Skeletal muscle satellite cell (primary cell): ENCODE measurements around the gene KLHL36.
A peak's percentile ranks its signal among the peaks of the same experiment; 100 is the strongest.
"Not testable (repeated sequence)": the region's sequence is repeated elsewhere in the genome, so short reads cannot be mapped to it uniquely, and the experiment has no call there.

ENCODE experiments used
- H3K27me3 ChIP-seq: 2 replicates; pipeline ENCODE4 v1.7.0; 2013; ENCODE audit warnings: low read length; ENCODE audit not compliant: control insufficient read depth, insufficient read depth
- H3K36me3 ChIP-seq: 2 replicates; pipeline ENCODE4 v1.7.0; 2013; ENCODE audit warnings: mild to moderate bottlenecking, control low read depth, low read length; ENCODE audit not compliant: insufficient read depth
- H3K4me1 ChIP-seq: 2 replicates; pipeline ENCODE4 v1.7.0; 2013; ENCODE audit warnings: low read length; ENCODE audit not compliant: control insufficient read depth, insufficient read depth
- H3K4me2 ChIP-seq: 2 replicates; pipeline ENCODE4 v1.7.0; 2013; ENCODE audit warnings: mild to moderate bottlenecking, low read length
- H3K4me3 ChIP-seq: 2 replicates; pipeline ENCODE4 v1.7.0; 2013; ENCODE audit warnings: low read length
- H3K9ac ChIP-seq: 2 replicates; pipeline ENCODE4 v1.7.0; 2013; ENCODE audit warnings: mild to moderate bottlenecking, low read depth, low read length, moderate library complexity
- H3K9me3 ChIP-seq: replicated peaks from 2 replicates; pipeline ENCODE4 v1.7.0; 2013; ENCODE audit warnings: mild to moderate bottlenecking, control low read depth, low read length

Gene KLHL36

GRCh38 chr16:84678541-84678940 is 30.2 kb downstream of the KLHL36 start:
- no peak overlapping the region for H3K4me2 ChIP-seq
- no peaks in the 10 kb centered on the region for H3K9me3 ChIP-seq
- H3K9ac ChIP-seq: no peak overlapping the region
- no peaks in the 10 kb centered on the region for H3K36me3 ChIP-seq
- H3K4me3 ChIP-seq: no peak overlapping the region
- H3K27me3 ChIP-seq: peaks cover 15% of the 10 kb centered on the region
- no peaks in the 10 kb centered on the region for H3K4me1 ChIP-seq

- H3K4me2 ChIP-seq: no peak overlapping the region
- H3K9ac ChIP-seq: no peak overlapping the region
- H3K27me3 ChIP-seq: peaks cover 15% of the 10 kb centered on the region
- no peak overlapping the region for H3K4me3 ChIP-seq
- H3K4me1 ChIP-seq: no peaks in the 10 kb centered on the region
- no peaks in the 10 kb centered on the region for H3K36me3 ChIP-seq
- no peaks in the 10 kb centered on the region for H3K9me3 ChIP-seq
These were observed 32.0 kb downstream of the KLHL36 start for GRCh38 chr16:84680165-84680842.

GRCh38 chr16:84680843-84681629 is 32.7 kb downstream of the KLHL36 start:
- Histone ChIP-seq H3K4me3 (no peak overlapping the region), H3K27me3 (peaks cover 15% of the 10 kb centered on the region), H3K9ac (no peak overlapping the region), H3K9me3 (no peaks in the 10 kb centered on the region), H3K4me1 (no peaks in the 10 kb centered on the region), H3K36me3 (no peaks in the 10 kb centered on the region), H3K4me2 (no peak overlapping the region)

GRCh38 chr16:84683691-84684591 is 35.6 kb downstream of the KLHL36 start:
- Histone ChIP-seq H3K4me2 (no peak overlapping the region), H3K9me3 (no peaks in the 10 kb centered on the region), H3K4me1 (peaks cover 17% of the 10 kb centered on the region), H3K36me3 (no peaks in the 10 kb centered on the region), H3K27me3 (peaks cover 4% of the 10 kb centered on the region), H3K9ac (no peak overlapping the region), H3K4me3 (no peak overlapping the region)

GRCh38 chr16:84684592-84684965 is 36.3 kb downstream of the KLHL36 start:
- Histone ChIP-seq H3K9me3 (no peaks in the 10 kb centered on the region), H3K4me2 (no peak overlapping the region), H3K4me1 (peaks cover 20% of the 10 kb centered on the region), H3K4me3 (no peak overlapping the region), H3K9ac (no peak overlapping the region), H3K36me3 (no peaks in the 10 kb centered on the region), H3K27me3 (peaks cover 4% of the 10 kb centered on the region)

GRCh38 chr16:84685210-84685609 is 36.9 kb downstream of the KLHL36 start:
- H3K36me3 ChIP-seq: no peaks in the 10 kb centered on the region
- H3K27me3 ChIP-seq: peaks cover 1% of the 10 kb centered on the region
- no peaks in the 10 kb centered on the region for H3K9me3 ChIP-seq
- H3K4me1 ChIP-seq: peaks cover 23% of the 10 kb centered on the region
- H3K4me2 ChIP-seq: no peak overlapping the region
- H3K4me3 ChIP-seq: no peak overlapping the region
- no peak overlapping the region for H3K9ac ChIP-seq

GRCh38 chr16:84686707-84687298 is 38.5 kb downstream of the KLHL36 start:
- H3K9me3 ChIP-seq: no peaks in the 10 kb centered on the region
- no peaks in the 10 kb centered on the region for H3K27me3 ChIP-seq

GRCh38 chr16:84687715-84688114 is 39.4 kb downstream of the KLHL36 start:
- Histone ChIP-seq H3K4me3 (no peak overlapping the region), H3K27me3 (no peaks in the 10 kb centered on the region), H3K36me3 (no peaks in the 10 kb centered on the region), H3K4me2 (peak overlapping the region; percentile 22), H3K4me1 (peaks cover 23% of the 10 kb centered on the region), H3K9ac (peak overlapping the region; percentile 12), H3K9me3 (no peaks in the 10 kb centered on the region)

More at GRCh38 chr16:84686707-84687298, 38.5 kb downstream of the KLHL36 start:
- H3K36me3 ChIP-seq: no peaks in the 10 kb centered on the region
- no peak overlapping the region for H3K4me2 ChIP-seq
- H3K4me3 ChIP-seq: no peak overlapping the region
- no peak overlapping the region for H3K9ac ChIP-seq
- peaks cover 23% of the 10 kb centered on the region for H3K4me1 ChIP-seq

GRCh38 chr16:84688163-84688562 is 39.9 kb downstream of the KLHL36 start:
- not testable (repeated sequence) for H3K27me3 ChIP-seq, H3K36me3 ChIP-seq, H3K4me3 ChIP-seq, H3K9me3 ChIP-seq, H3K9ac ChIP-seq
- Histone ChIP-seq H3K4me1 (peaks cover 23% of the 10 kb centered on the region), H3K4me2 (peak overlapping the region; percentile 13)

GRCh38 chr16:84689111-84689510 is 40.8 kb downstream of the KLHL36 start:
- Histone ChIP-seq H3K4me2 (peak overlapping the region; percentile 57), H3K4me1 (peaks cover 23% of the 10 kb centered on the region), H3K9ac (peak overlapping the region; percentile 29), H3K36me3 (no peaks in the 10 kb centered on the region), H3K4me3 (peak overlapping the region; percentile 28), H3K27me3 (no peaks in the 10 kb centered on the region), H3K9me3 (no peaks in the 10 kb centered on the region)
